Measurements from ENCODE around the gene KRT86.

DNA sequence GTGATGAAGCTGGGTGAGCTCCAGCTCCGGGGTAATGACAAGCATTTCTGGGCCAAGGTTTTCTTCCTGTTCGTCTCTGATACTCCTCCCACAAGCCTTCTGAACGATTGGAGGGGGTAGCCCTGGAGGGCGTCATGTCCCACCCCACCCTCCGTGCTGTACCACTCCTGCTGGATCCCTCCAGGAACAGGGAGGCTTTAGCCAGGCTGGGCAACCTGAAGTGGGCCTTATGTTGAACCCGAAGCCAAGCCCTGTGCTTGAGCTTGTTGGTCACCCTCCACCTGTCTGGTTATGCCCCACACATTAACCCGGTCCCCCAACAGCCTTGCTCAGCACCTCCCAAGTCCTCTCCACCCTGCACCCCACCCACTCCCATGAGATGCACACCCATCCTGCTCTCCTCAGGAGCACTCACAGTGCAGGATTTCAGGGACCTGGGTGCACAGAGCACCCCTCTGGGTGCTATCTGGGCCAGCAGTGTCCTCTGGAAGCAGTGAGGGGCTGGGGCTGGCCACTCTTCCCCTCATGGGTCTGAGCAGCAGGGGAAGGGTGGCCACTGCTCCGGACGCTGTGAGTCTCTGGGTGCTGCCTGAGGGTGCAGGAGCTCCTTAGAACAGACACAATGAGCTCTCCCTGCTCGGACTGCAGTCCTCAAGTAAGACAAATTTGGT, 53.5 kb downstream of the KRT86 start:
- TF ChIP-seq, protein P1, sequence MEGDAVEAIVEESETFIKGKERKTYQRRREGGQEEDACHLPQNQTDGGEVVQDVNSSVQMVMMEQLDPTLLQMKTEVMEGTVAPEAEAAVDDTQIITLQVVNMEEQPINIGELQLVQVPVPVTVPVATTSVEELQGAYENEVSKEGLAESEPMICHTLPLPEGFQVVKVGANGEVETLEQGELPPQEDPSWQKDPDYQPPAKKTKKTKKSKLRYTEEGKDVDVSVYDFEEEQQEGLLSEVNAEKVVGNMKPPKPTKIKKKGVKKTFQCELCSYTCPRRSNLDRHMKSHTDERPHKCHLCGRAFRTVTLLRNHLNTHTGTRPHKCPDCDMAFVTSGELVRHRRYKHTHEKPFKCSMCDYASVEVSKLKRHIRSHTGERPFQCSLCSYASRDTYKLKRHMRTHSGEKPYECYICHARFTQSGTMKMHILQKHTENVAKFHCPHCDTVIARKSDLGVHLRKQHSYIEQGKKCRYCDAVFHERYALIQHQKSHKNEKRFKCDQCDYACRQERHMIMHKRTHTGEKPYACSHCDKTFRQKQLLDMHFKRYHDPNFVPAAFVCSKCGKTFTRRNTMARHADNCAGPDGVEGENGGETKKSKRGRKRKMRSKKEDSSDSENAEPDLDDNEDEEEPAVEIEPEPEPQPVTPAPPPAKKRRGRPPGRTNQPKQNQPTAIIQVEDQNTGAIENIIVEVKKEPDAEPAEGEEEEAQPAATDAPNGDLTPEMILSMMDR (CRISPR knock-in tag; IDR thresholded peaks at IDR 0.05): no peak
- TF ChIP-seq BHLHE40 (IDR thresholded peaks at IDR 0.05; ENCODE audit: low read length): no peak
- TF ChIP-seq POLR2A (IDR thresholded peaks at IDR 0.05; ENCODE audit: insufficient read depth in 1 of 2, low read depth in 2 of 2, low read length in 2 of 2): no peak
- TF ChIP-seq PAF1 (CRISPR knock-in tag; IDR thresholded peaks at IDR 0.05): no peak
- TF ChIP-seq SOX13 (IDR thresholded peaks at IDR 0.05): no peak
- no peak for TF ChIP-seq SOX13 (CRISPR knock-in tag; conservative IDR thresholded peaks at IDR 0.05 in 1 of 2, IDR thresholded peaks at IDR 0.05 in 1 of 2)
- no peak for TF ChIP-seq JUND (CRISPR knock-in tag; IDR thresholded peaks at IDR 0.05)
- no peak for TF ChIP-seq THYN1 (CRISPR knock-in tag; IDR thresholded peaks at IDR 0.05; ENCODE audit: borderline replicate concordance, low read depth)
- no peak for TF ChIP-seq HMGA1 (CRISPR knock-in tag; conservative IDR thresholded peaks at IDR 0.05)
- TF ChIP-seq SP2 (CRISPR knock-in tag; IDR thresholded peaks at IDR 0.05): no peak
- TF ChIP-seq, protein P2, sequence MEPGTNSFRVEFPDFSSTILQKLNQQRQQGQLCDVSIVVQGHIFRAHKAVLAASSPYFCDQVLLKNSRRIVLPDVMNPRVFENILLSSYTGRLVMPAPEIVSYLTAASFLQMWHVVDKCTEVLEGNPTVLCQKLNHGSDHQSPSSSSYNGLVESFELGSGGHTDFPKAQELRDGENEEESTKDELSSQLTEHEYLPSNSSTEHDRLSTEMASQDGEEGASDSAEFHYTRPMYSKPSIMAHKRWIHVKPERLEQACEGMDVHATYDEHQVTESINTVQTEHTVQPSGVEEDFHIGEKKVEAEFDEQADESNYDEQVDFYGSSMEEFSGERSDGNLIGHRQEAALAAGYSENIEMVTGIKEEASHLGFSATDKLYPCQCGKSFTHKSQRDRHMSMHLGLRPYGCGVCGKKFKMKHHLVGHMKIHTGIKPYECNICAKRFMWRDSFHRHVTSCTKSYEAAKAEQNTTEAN (CRISPR knock-in tag; conservative IDR thresholded peaks at IDR 0.05): no peak
- no peak for TF ChIP-seq CBX1 (IDR thresholded peaks at IDR 0.05; ENCODE audit: low read depth)
- TF ChIP-seq, protein P3, sequence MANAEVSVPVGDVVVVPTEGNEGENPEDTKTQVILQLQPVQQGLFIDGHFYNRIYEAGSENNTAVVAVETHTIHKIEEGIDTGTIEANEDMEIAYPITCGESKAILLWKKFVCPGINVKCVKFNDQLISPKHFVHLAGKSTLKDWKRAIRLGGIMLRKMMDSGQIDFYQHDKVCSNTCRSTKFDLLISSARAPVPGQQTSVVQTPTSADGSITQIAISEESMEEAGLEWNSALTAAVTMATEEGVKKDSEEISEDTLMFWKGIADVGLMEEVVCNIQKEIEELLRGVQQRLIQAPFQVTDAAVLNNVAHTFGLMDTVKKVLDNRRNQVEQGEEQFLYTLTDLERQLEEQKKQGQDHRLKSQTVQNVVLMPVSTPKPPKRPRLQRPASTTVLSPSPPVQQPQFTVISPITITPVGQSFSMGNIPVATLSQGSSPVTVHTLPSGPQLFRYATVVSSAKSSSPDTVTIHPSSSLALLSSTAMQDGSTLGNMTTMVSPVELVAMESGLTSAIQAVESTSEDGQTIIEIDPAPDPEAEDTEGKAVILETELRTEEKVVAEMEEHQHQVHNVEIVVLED (CRISPR knock-in tag; IDR thresholded peaks at IDR 0.05; ENCODE audit: borderline replicate concordance): no peak

All from HepG2 (cell line).